ENCODE data around the gene LHFPL5.

The LHFPL5 gene

DNA sequence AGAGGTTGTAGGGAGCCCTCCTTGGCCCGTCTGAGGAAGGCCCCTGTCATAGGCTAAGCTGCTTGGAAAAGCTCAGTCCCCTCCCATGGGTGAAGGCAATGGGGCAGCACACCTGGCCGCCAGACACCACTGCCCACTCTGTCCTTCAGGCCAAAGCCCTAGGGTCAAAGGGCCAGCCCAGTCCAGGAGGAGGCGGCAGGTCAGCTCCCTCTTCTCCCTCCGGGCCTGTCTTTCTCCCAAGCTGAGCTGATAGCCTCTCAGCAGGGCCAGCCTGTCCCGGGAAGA lies 33.9 kb upstream of the LHFPL5 start:
- no peak for TF ChIP-seq CREB1 (IDR thresholded peaks at IDR 0.05; ENCODE audit: low read depth)
- TF ChIP-seq, protein P1, sequence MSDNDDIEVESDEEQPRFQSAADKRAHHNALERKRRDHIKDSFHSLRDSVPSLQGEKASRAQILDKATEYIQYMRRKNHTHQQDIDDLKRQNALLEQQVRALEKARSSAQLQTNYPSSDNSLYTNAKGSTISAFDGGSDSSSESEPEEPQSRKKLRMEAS (IDR thresholded peaks at IDR 0.05) = no peak
- no peak for TF ChIP-seq YY1 (IDR thresholded peaks at IDR 0.05; ENCODE audit: low read depth)
- no peak for TF ChIP-seq ZBTB7A (IDR thresholded peaks at IDR 0.05; ENCODE audit: low read depth)
- TF ChIP-seq EGR1 (IDR thresholded peaks at IDR 0.05) = no peak
- TF ChIP-seq, protein P2, sequence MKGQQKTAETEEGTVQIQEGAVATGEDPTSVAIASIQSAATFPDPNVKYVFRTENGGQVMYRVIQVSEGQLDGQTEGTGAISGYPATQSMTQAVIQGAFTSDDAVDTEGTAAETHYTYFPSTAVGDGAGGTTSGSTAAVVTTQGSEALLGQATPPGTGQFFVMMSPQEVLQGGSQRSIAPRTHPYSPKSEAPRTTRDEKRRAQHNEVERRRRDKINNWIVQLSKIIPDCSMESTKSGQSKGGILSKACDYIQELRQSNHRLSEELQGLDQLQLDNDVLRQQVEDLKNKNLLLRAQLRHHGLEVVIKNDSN (IDR thresholded peaks at IDR 0.05) = no peak
- TF ChIP-seq RAD21 (IDR thresholded peaks at IDR 0.05; ENCODE audit: low read depth) = no peak
- no peak for TF ChIP-seq NFIC (IDR thresholded peaks at IDR 0.05)
- TF ChIP-seq CEBPB (IDR thresholded peaks at IDR 0.05) = no peak
- no peak for TF ChIP-seq EP300 (IDR thresholded peaks at IDR 0.05; ENCODE audit: borderline replicate concordance)
- TF ChIP-seq, protein P3, sequence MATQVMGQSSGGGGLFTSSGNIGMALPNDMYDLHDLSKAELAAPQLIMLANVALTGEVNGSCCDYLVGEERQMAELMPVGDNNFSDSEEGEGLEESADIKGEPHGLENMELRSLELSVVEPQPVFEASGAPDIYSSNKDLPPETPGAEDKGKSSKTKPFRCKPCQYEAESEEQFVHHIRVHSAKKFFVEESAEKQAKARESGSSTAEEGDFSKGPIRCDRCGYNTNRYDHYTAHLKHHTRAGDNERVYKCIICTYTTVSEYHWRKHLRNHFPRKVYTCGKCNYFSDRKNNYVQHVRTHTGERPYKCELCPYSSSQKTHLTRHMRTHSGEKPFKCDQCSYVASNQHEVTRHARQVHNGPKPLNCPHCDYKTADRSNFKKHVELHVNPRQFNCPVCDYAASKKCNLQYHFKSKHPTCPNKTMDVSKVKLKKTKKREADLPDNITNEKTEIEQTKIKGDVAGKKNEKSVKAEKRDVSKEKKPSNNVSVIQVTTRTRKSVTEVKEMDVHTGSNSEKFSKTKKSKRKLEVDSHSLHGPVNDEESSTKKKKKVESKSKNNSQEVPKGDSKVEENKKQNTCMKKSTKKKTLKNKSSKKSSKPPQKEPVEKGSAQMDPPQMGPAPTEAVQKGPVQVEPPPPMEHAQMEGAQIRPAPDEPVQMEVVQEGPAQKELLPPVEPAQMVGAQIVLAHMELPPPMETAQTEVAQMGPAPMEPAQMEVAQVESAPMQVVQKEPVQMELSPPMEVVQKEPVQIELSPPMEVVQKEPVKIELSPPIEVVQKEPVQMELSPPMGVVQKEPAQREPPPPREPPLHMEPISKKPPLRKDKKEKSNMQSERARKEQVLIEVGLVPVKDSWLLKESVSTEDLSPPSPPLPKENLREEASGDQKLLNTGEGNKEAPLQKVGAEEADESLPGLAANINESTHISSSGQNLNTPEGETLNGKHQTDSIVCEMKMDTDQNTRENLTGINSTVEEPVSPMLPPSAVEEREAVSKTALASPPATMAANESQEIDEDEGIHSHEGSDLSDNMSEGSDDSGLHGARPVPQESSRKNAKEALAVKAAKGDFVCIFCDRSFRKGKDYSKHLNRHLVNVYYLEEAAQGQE (IDR thresholded peaks at IDR 0.05; ENCODE audit: low read depth) = no peak
- no peak for TF ChIP-seq TEAD4 (IDR thresholded peaks at IDR 0.05)
- TF ChIP-seq TCF12 (IDR thresholded peaks at IDR 0.05; ENCODE audit: low read depth) = no peak
- TF ChIP-seq TAF1 (IDR thresholded peaks at IDR 0.05; ENCODE audit: low read depth) = no peak
- TF ChIP-seq FOXM1 (IDR thresholded peaks at IDR 0.05; ENCODE audit: borderline replicate concordance, low read depth) = no peak

DNA sequence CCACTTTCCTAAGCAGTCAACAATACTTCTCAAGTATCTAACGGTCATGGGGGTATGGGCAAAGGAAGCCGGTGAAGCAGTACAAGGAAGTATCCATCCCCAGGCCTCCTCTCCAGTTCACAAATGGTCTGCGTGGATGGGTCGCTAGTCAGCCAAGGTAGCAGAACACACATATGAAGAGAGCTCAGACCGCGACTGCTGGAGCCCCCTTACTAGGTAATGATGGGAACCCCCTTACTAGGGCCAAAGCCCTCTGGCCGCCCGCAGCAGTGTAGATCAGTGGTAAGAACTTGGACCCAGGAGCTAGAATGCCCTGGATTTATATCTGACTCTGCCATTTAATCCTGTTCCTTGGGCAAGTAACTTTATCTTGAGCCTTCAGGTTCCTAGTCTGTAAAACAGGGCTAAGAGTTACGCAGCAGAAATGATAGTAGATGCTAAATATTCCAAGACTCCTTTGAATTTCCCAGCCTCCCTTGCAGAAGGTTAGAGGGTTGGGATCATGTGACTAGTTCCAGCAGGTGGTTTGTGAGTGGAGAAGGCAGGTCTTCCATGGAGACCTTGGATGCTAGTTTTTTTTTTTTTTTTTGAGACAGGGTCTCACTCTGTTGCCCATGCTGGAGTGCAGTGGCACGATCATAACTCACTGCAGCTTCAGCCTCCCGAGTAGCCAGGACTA lies 30.9 kb upstream of the LHFPL5 start:
- TF ChIP-seq NFIC (IDR thresholded peaks at IDR 0.05) = no peak
- TF ChIP-seq, protein P2 (IDR thresholded peaks at IDR 0.05) = no peak
- TF ChIP-seq TAF1 (IDR thresholded peaks at IDR 0.05; ENCODE audit: low read depth) = no peak
- TF ChIP-seq YY1 (IDR thresholded peaks at IDR 0.05; ENCODE audit: low read depth) = no peak
- TF ChIP-seq EP300 (IDR thresholded peaks at IDR 0.05; ENCODE audit: borderline replicate concordance) = no peak
- no peak for TF ChIP-seq EGR1 (IDR thresholded peaks at IDR 0.05)
- TF ChIP-seq, protein P1 (IDR thresholded peaks at IDR 0.05) = no peak
- TF ChIP-seq TCF12 (IDR thresholded peaks at IDR 0.05; ENCODE audit: low read depth) = no peak
- no peak for TF ChIP-seq FOXM1 (IDR thresholded peaks at IDR 0.05; ENCODE audit: borderline replicate concordance, low read depth)
- no peak for TF ChIP-seq RAD21 (IDR thresholded peaks at IDR 0.05; ENCODE audit: low read depth)
- TF ChIP-seq ZBTB7A (IDR thresholded peaks at IDR 0.05; ENCODE audit: low read depth) = no peak
- no peak for TF ChIP-seq CREB1 (IDR thresholded peaks at IDR 0.05; ENCODE audit: low read depth)
- TF ChIP-seq, protein P3 (IDR thresholded peaks at IDR 0.05; ENCODE audit: low read depth) = no peak
- no peak for TF ChIP-seq TEAD4 (IDR thresholded peaks at IDR 0.05)

DNA sequence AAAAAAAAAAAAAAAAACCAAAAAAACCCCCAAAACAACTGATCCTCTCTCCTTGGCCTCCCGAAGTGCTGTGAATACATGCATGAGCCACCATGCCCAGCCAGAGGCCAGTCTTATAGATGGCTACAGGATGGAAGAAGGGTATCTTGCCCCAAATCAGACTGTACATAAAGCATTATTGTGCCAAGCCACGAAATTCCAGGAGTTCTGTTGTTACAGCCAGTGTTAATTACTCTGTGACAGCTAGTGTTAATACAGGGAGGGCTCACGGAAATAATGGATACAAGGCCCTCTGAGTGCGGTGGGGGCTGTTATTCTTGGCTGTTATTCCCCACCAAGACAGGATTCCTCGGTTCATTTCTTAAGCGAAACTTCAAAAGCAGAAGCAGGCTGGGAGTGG lies 30.1 kb upstream of the LHFPL5 start:
- TF ChIP-seq TEAD4 (IDR thresholded peaks at IDR 0.05) (no peak), ZBTB7A (IDR thresholded peaks at IDR 0.05; ENCODE audit: low read depth) (no peak), FOXM1 (IDR thresholded peaks at IDR 0.05; ENCODE audit: borderline replicate concordance, low read depth) (no peak), YY1 (IDR thresholded peaks at IDR 0.05; ENCODE audit: low read depth) (no peak), TAF1 (IDR thresholded peaks at IDR 0.05; ENCODE audit: low read depth) (no peak), CEBPB (IDR thresholded peaks at IDR 0.05) (no peak), CREB1 (IDR thresholded peaks at IDR 0.05; ENCODE audit: low read depth) (no peak), EGR1 (IDR thresholded peaks at IDR 0.05) (no peak), NFIC (IDR thresholded peaks at IDR 0.05) (no peak), EP300 (IDR thresholded peaks at IDR 0.05; ENCODE audit: borderline replicate concordance) (no peak), RAD21 (IDR thresholded peaks at IDR 0.05; ENCODE audit: low read depth) (no peak), TCF12 (IDR thresholded peaks at IDR 0.05; ENCODE audit: low read depth) (no peak)
- TF ChIP-seq, protein P2 (IDR thresholded peaks at IDR 0.05) = no peak
- TF ChIP-seq, protein P3 (IDR thresholded peaks at IDR 0.05; ENCODE audit: low read depth) = no peak
- TF ChIP-seq, protein P1 (IDR thresholded peaks at IDR 0.05) = no peak

Data from Ishikawa (cell line).